Coronary artery (tissue), 2 donors: ENCODE results near the gene DCLK1.

Experiments used
- DNase-seq: peaks from one replicate; pipeline ENCODE4 v3.0.0-alpha.2; 2017; ENCODE audit warnings: low spot score
- H3K27ac ChIP-seq, 2 donors: fragments of 200-600 bp; sonication (generic); one replicate each; pipeline ENCODE4 v1.5.1; 2016 to 2019
- H3K4me3 ChIP-seq: fragments of 200-600 bp; sonication (generic); 2 replicates; pipeline ENCODE4 v1.5.1; 2016; ENCODE audit warnings: mild to moderate bottlenecking, moderate library complexity
- TF ChIP-seq, protein P1 (sequence below): fragments of 200-600 bp; sonication (generic); IDR thresholded peaks from one replicate; pipeline ENCODE4 v1.5.1; 2019; ENCODE audit warnings: antibody characterized with exemption

Gene DCLK1

GRCh38 chr13:35822666-35823065, 308.5 kb downstream of the DCLK1 start:
- TF ChIP-seq, protein P1, sequence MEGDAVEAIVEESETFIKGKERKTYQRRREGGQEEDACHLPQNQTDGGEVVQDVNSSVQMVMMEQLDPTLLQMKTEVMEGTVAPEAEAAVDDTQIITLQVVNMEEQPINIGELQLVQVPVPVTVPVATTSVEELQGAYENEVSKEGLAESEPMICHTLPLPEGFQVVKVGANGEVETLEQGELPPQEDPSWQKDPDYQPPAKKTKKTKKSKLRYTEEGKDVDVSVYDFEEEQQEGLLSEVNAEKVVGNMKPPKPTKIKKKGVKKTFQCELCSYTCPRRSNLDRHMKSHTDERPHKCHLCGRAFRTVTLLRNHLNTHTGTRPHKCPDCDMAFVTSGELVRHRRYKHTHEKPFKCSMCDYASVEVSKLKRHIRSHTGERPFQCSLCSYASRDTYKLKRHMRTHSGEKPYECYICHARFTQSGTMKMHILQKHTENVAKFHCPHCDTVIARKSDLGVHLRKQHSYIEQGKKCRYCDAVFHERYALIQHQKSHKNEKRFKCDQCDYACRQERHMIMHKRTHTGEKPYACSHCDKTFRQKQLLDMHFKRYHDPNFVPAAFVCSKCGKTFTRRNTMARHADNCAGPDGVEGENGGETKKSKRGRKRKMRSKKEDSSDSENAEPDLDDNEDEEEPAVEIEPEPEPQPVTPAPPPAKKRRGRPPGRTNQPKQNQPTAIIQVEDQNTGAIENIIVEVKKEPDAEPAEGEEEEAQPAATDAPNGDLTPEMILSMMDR: no peak
- DNase-seq: no peak
- no peak overlapping the region for H3K27ac ChIP-seq
- no peak overlapping the region for H3K4me3 ChIP-seq

- H3K4me3 ChIP-seq: no peak overlapping the region
- TF ChIP-seq, protein P1: peak; percentile 48
- no peak overlapping the region for H3K27ac ChIP-seq
- DNase-seq: no peak
These were observed 312.5 kb downstream of the DCLK1 start for GRCh38 chr13:35818633-35819067.

DNA sequence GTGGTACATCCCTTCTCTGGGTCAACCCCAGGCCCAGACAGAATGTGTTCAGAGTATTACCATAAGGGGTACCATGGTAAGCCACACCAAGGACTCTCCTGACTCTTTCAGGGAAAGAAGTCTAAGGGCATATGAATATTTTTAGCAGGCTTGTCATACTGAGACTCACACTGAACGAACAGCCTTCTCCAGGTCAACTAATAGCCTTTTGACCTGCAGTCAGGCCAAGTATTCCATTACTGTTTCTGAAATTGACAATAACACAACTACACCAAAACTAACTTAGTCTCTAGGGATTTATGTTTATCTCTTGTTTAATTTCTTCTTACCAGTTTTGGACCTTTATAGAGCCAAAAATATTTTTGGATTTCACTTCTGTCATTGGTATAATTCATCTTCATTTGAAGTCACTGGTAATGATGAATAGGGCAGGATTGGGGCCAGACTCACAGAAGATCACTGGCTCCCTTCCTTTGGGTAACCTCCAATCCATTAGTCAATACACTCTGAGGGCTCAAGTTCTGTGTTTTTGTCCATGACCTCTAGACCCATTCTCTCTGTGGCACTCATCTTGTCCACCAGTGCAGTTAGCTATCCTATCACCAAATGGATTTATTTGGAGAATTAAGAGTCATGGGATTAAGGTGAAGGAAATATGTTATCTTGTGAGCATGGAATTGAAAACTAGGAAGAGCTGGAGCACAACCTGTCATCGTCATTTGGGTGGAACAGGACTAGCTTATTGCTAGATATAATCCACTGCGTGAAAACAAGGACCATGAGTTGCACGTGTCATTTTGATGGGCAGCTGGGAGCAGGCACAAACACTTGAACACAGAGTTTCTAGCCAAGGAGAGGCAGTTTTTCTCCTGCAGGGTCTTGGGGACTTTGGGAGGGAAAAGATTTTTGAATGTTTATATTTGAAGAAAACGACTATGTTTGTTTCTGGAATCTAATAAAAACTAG, 313.3 kb downstream of the DCLK1 start:
- TF ChIP-seq, protein P1: no peak
- H3K4me3 ChIP-seq: no peak overlapping the region
- peak overlapping the region in 1 of 2 donors; percentile 7 for H3K27ac ChIP-seq
- no peak for DNase-seq

DNA sequence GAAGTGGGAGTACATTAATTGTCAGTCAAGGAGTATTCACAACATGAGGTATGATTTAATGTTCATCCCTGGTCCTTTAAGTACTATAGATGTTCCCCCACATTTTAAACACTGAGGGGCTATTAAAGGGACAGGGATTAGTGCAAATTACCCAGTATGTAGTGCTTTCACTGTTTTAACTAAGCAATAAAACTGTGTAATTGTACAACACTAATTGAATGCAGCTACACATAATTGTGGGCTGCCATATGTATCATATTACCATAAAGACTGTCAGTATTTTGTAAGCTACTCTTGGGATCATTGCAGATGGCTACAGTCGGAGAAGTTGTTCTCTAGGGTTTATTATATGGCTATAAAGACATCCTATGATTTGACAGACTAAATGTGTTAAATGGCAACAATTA, 316.6 kb downstream of the DCLK1 start:
- DNase-seq: no peak
- TF ChIP-seq, protein P1: no peak
- no peak overlapping the region for H3K4me3 ChIP-seq
- no peak overlapping the region for H3K27ac ChIP-seq

DNA sequence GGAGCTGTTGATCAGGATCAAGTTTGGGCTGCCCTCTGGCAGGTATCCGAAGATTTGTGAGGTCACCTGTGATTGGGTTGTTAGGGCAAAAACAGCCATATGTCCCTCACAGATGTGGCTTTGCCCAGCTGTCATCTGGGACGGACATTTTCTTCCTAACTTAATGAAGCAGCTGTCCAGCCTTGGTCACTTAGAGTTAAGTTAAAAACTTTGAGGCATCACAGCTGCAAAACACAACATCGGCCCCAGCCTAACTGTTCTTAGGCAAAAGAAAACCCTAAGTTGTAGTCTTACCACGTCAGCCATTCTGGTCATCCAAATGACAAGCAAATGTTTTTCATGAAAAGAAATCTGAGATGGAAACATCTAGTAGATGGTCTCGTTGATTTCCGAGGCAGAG, 318.4 kb downstream of the DCLK1 start:
- no peak overlapping the region for H3K27ac ChIP-seq
- DNase-seq: no peak

GRCh38 chr13:35810321-35810720, 320.9 kb downstream of the DCLK1 start:
- no peak overlapping the region for H3K4me3 ChIP-seq
- no peak for DNase-seq
- TF ChIP-seq, protein P1: no peak
- no peak overlapping the region for H3K27ac ChIP-seq

More for the DNA sequence above, 318.4 kb downstream of the DCLK1 start:
- TF ChIP-seq, protein P1: no peak
- H3K4me3 ChIP-seq: no peak overlapping the region

DNA sequence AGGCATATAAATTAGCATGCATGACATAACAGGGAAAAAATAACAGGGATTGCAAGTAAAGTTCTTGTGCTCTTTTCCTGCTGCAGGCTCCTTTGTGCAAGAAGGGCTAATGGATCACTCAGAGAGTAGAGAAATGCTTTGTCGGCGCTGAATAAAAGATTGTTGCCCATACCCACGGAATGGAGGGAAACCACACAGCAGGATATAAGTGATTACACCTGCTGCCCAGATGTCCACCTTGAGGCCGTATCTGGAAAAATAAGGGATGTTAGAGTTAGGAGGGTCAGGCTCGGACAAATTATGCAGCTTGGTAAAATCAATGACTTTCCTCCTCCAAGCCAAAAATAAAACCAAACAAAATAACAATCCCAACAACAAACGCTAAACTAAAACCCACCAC, 322.3 kb downstream of the DCLK1 start:
- DNase-seq: no peak
- Histone ChIP-seq H3K27ac (no peak overlapping the region), H3K4me3 (no peak overlapping the region)
- TF ChIP-seq, protein P1: no peak
